Heart left ventricle (tissue), 16 donors: ENCODE data around the gene INPP4A. TPM values are rescaled to one million over a fixed set of nuclear protein-coding genes. Genes with fewer than 3 reads are reported as not detected.

Experiments
- ATAC-seq, 4 donors: fragments of 200-7000 bp; cut with Tn5 transposase; one replicate each; pipeline ENCODE4 v1.9.1; 2020 to 2022; ENCODE audit warnings: moderate library complexity in 4 of 4, mild to moderate bottlenecking in 3 of 4, moderate number of reproducible peaks in 1 of 4
- DNase-seq, 5 donors: peaks; one replicate each; pipeline ENCODE4 v3.0.0-alpha.2; 2020
- H3K27ac ChIP-seq, 12 donors: fragments of 200-600 bp; sonication (generic) in 4 of 12; one replicate each; pipeline versions ENCODE4 v1.5.0 to v1.8.0; 2016 to 2022; ENCODE audit warnings: mild to moderate bottlenecking in 2 of 12
- H3K27me3 ChIP-seq, 9 donors: fragments of 200-600 bp; sonication (generic) in 2 of 9; one replicate each; pipeline versions ENCODE4 v1.5.1 to v1.8.0; 2016 to 2022; ENCODE audit warnings: mild to moderate bottlenecking in 3 of 9
- H3K36me3 ChIP-seq, 9 donors: fragments of 200-600 bp; sonication (generic) in 2 of 9; one replicate each; pipeline versions ENCODE4 v1.5.0 to v1.8.0; 2018 to 2022; ENCODE audit warnings: mild to moderate bottlenecking in 2 of 9
- H3K4me1 ChIP-seq, 12 donors: fragments of 200-600 bp; sonication (generic) in 4 of 12; one replicate each; pipeline versions ENCODE4 v1.5.0 to v1.8.0; 2016 to 2022; ENCODE audit warnings: mild to moderate bottlenecking in 3 of 12
- H3K4me3 ChIP-seq, 12 donors: fragments of 200-600 bp; sonication (generic) in 4 of 12; one replicate each; pipeline versions ENCODE4 v1.5.0 to v1.8.0; 2017 to 2022; ENCODE audit warnings: mild to moderate bottlenecking in 9 of 12, moderate library complexity in 4 of 12
- H3K9me3 ChIP-seq, 12 donors: fragments of 200-600 bp; sonication (generic) in 4 of 12; one replicate each; pipeline versions ENCODE4 v1.5.0 to v1.8.0; 2016 to 2022; ENCODE audit warnings: mild to moderate bottlenecking in 1 of 12
- POLR2A ChIP-seq, 2 donors: fragments of 450-650 bp; IDR thresholded peaks; one replicate each; pipeline ENCODE4 v1.6.1; 2017; ENCODE audit warnings: antibody characterized with exemption in 2 of 2, mild to moderate bottlenecking in 2 of 2, moderate library complexity in 2 of 2
- WGBS, 4 donors: extraction: QIAGEN DNeasy Blood & Tissue Kit in 2 of 4; methylation state at CpG; one replicate each; pipeline versions ENCODE4 v1.1.5 to v1.1.7; 2013 to 2018; 5-methylcytosine and 5-hydroxymethylcytosine counted together
- intact Hi-C, 10 donors: fragments of 100-400 bp; cut with DNase I; formaldehyde crosslinking; loops; one replicate each; pipeline versions ENCODE4 v1.11.1 to v1.14.2; 2022
- polyA plus RNA-seq, 2 donors: library from polyadenylated mRNA; stranded (reverse); fragments of 200-250 nt; gene quantifications; one replicate each; pipeline ENCODE4 v1.2.3, GENCODE V29; 2013
- total RNA-seq, 9 donors: library from RNA; depleted of rRNA in 2 of 9; stranded (reverse); fragments of >200 nt in 2 of 9; fragmentation: NEBNext Ultra II Directional in 3 of 9; extraction: Animal tissue kit (Norgen Biotek cat#: 25700) in 3 of 9; gene quantifications; one replicate each; pipeline versions ENCODE4 v1.1.0 to v1.2.4, GENCODE V29; 2016 to 2023
- TF ChIP-seq, protein P1 (sequence below), 12 donors: fragments of 200-600 bp; sonication (generic) in 4 of 12; IDR thresholded peaks; one replicate each; pipeline versions ENCODE4 v1.5.0 to v1.8.0; 2018 to 2022; ENCODE audit warnings: antibody characterized with exemption in 12 of 12, mild to moderate bottlenecking in 5 of 12
- donor health status: ischemic (EF 13 %, LVEDD 7.1; RV severe dilation, severe dysfunction).
- donor health status: healthy with polysubstance abuse.
- donor health status: DM: no; HTN: yes; CAD: no.
- donor health status: DM: no; HTN: no; CAD: no.
- donor health status: ischemic (EF 25% LVEDD 6.9; RV normal size, moderate dysfunction).
- donor health status: ischemic (EF 25% LVEDD 5.7; RV mildly dilated, moderate dysfunction).
- donor health status: healthy.
- donor health status: DM: yes; HTN: yes; CAD: no.
- donor health status: ischemic (EF 35%, LVEDD 5.7; RV mildly dilated, moderate dysfunction).
- donor health status: nonischemic (EF 11% LVEDD 7.7; RV severe dilation, severe dysfunction).
- donor health status: DM: yes; HTN: yes; CAD: no.
- donor health status: PGD.
- donor health status: ischemic (EF 29% LVEDD 5.4; RV normal size, mild dysfunction).
- donor health status: nonischemic (EF 23%, LVEDD 6.1; RV moderate dilation, normal function).

Gene INPP4A
- total and polyA plus RNA-seq, 11 donors = 5.1 to 30.5 (median 20.3) TPM

DNA sequence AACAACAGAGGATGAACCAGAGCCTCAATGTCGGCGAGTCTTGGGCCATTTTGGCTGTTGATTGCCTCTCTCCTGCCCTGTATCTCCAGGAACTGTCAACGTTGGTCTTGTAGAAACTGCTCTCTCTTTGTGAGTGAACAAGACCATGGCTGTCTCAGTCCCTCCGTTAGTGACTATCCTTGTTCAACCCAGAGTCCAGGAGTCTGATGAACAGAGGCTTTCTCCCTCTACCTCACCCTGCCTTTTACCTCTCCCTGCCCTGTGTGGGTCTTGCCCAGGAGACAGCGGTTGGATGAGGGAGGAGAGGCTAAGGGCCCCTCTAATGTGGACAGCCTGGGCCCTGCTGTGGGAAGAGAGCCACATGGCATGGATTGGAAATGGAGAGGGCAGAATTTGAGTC lies 32.8 kb downstream of the INPP4A start:
- ATAC-seq = no peak
- Histone ChIP-seq H3K4me3 (no peak overlapping the region), H3K27me3 (no peaks in the 10 kb centered on the region), H3K4me1 (peaks cover 11 to 97% (median 74%) of the 10 kb centered on the region in 12 donors), H3K36me3 (no peaks in the 10 kb centered on the region), H3K27ac (peak overlapping the region in 5 of 12 donors; percentile 10 to 47 (median 21)), H3K9me3 (no peaks in the 10 kb centered on the region)
- TF ChIP-seq, protein P1, sequence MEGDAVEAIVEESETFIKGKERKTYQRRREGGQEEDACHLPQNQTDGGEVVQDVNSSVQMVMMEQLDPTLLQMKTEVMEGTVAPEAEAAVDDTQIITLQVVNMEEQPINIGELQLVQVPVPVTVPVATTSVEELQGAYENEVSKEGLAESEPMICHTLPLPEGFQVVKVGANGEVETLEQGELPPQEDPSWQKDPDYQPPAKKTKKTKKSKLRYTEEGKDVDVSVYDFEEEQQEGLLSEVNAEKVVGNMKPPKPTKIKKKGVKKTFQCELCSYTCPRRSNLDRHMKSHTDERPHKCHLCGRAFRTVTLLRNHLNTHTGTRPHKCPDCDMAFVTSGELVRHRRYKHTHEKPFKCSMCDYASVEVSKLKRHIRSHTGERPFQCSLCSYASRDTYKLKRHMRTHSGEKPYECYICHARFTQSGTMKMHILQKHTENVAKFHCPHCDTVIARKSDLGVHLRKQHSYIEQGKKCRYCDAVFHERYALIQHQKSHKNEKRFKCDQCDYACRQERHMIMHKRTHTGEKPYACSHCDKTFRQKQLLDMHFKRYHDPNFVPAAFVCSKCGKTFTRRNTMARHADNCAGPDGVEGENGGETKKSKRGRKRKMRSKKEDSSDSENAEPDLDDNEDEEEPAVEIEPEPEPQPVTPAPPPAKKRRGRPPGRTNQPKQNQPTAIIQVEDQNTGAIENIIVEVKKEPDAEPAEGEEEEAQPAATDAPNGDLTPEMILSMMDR (IDR thresholded peaks at IDR 0.05) = no peak
- DNase-seq = no peak
- WGBS, 4 donors = 94 to 99% (median 97%) methylated on average over 5 of the region's 5 CpGs
- intact Hi-C loops = no loop called here

DNA sequence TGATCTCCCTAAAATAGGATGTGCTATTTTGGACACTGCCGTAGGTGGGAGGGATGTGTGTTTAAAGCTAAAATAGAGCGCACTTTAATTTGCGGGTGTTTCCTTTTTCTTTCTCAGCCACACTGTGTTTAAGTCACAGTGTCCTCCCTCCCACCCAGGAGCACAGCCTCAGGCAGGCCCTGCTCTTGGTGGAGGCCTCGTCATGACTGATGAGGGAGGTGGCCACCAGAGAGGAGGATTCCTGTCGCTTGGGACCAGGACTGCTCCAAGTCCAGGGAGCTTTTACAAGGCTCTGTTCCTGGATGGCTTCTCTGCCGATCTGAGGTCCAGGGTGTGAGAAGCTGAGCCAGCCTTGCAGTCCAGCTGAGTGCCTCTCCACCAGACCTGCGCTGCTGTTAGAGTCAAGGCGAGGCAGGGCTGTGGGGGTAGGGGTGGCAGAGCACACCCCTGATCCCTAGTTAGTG lies 33.5 kb downstream of the INPP4A start:
- ATAC-seq (peak in 3 of 4 donors; percentile 17 to 57 (median 18)), DNase-seq (no peak)
- Histone ChIP-seq H3K27ac (peak overlapping the region in 5 of 12 donors; percentile 10 to 47 (median 39)), H3K36me3 (no peaks in the 10 kb centered on the region), H3K4me3 (no peak overlapping the region), H3K4me1 (peaks cover 11 to 97% (median 75%) of the 10 kb centered on the region in 12 donors), H3K27me3 (no peaks in the 10 kb centered on the region), H3K9me3 (no peaks in the 10 kb centered on the region)
- intact Hi-C loops = no loop called here
- TF ChIP-seq, protein P1 (IDR thresholded peaks at IDR 0.05) = no peak
- no peak for TF ChIP-seq POLR2A (IDR thresholded peaks at IDR 0.05)
- 51 to 71% (median 58%) methylated on average over 8 of the region's 8 CpGs for WGBS, 4 donors

DNA sequence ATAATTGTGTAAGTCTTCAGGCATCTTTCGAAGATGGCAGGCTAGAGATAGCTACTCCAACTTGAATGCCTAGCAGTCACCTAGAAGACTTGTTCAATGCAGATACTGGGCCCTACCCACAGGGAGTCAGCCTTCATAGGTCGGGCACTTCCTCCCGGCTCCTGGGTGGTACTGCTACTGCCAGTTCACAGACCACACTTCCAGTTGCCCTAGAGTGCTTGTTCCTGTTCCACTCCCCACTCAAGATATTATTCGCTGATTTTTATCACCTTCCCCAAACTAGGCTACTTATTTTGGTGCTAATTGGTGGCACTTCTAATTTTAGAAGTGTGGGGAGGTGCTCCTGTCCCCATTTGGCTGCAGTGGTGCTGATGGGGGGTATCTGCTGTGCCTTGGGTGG lies 34.2 kb downstream of the INPP4A start:
- H3K27ac ChIP-seq = peak overlapping the region in 1 of 12 donors; percentile 74
- no peaks in the 10 kb centered on the region for H3K9me3 ChIP-seq
- DNase-seq (no peak), ATAC-seq (no peak)
- no peak overlapping the region for H3K4me3 ChIP-seq
- no peak for TF ChIP-seq POLR2A (IDR thresholded peaks at IDR 0.05)
- TF ChIP-seq, protein P1 (IDR thresholded peaks at IDR 0.05) = no peak
- H3K4me1 ChIP-seq = peaks cover 11 to 99% (median 77%) of the 10 kb centered on the region in 12 donors
- intact Hi-C loops = no loop called here
- H3K27me3 ChIP-seq = no peaks in the 10 kb centered on the region
- H3K36me3 ChIP-seq = no peaks in the 10 kb centered on the region
- WGBS, 4 donors = 68 to 84% (median 77%) methylated on average over 4 of the region's 4 CpGs

DNA sequence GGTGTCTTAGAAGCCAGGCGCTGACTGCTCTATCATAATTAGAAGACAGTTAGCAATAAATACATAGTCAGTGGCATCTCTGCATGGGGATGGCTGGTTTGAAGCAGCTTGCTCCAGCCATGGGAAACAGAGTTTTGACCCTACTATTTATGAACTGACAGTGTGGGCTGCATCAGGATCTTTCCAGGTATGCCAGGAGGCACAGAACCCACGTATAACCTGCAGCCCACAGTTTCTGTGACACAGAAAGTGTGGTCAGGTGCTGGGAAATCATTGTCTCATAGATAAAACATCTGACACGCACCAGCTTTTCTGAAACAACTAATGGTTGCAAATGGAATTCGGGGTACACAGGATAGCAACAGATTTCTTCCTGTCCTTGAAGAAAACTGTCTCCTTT lies 34.7 kb downstream of the INPP4A start:
- Histone ChIP-seq H3K27ac (peak overlapping the region in 4 of 12 donors; percentile 5 to 74 (median 58)), H3K4me3 (no peak overlapping the region), H3K27me3 (no peaks in the 10 kb centered on the region), H3K4me1 (peaks cover 11 to 99% (median 78%) of the 10 kb centered on the region in 12 donors), H3K36me3 (no peaks in the 10 kb centered on the region), H3K9me3 (no peaks in the 10 kb centered on the region)
- intact Hi-C loops = no loop called here
- TF ChIP-seq, protein P1 (IDR thresholded peaks at IDR 0.05) = no peak
- TF ChIP-seq POLR2A (IDR thresholded peaks at IDR 0.05) = no peak
- no peak for ATAC-seq
- 61 to 72% (median 65%) methylated on average over 4 of the region's 4 CpGs for whole genome bisulfite sequencing, 4 donors
- DNase-seq = no peak
